Neutrophil (primary cell): ENCODE results near the gene EXOC6B.

Experiments
- H3K27ac ChIP-seq: fragments of 200-600 bp; sonication (generic); 2 replicates; pipeline ENCODE4 v1.5.1; 2016; ENCODE audit warnings: mild to moderate bottlenecking, moderate library complexity
- H3K27me3 ChIP-seq: fragments of 200-600 bp; sonication (generic); 2 replicates; pipeline ENCODE4 v1.6.0; 2016; ENCODE audit warnings: mild to moderate bottlenecking
- H3K36me3 ChIP-seq: fragments of 200-600 bp; sonication (generic); 2 replicates; pipeline ENCODE4 v1.5.1; 2017
- H3K4me1 ChIP-seq, 2 experiments: fragments of 200-600 bp in 1 of 2; sonication (generic) in 1 of 2; 1 replicate in 1 of 2; 2 replicates in 1 of 2; pipeline versions ENCODE4 v1.5.1 to v1.6.1; 2013 to 2016; ENCODE audit warnings: low read depth in 1 of 2, low read length in 1 of 2, mild to moderate bottlenecking in 1 of 2, moderate library complexity in 1 of 2; ENCODE audit not compliant: control insufficient read depth in 1 of 2, insufficient read depth in 1 of 2
- H3K4me3 ChIP-seq, 2 experiments: fragments of 200-600 bp in 1 of 2; sonication (generic) in 1 of 2; 1 replicate in 1 of 2; 2 replicates in 1 of 2; pipeline ENCODE4 v1.5.1; 2013 to 2016; ENCODE audit warnings: low read depth in 1 of 2, low read length in 1 of 2, mild to moderate bottlenecking in 1 of 2, moderate library complexity in 1 of 2
- H3K9me3 ChIP-seq: fragments of 200-600 bp; sonication (generic); 2 replicates; pipeline ENCODE4 v1.5.1; 2016
- CTCF ChIP-seq: fragments of 200-600 bp; sonication (generic); IDR thresholded peaks from 2 replicates; pipeline ENCODE4 v1.5.1; 2016; ENCODE audit warnings: antibody characterized with exemption

Gene EXOC6B

GRCh38 chr2:72583376-72583775 lies 242.5 kb downstream of the EXOC6B start:
- Histone ChIP-seq H3K9me3 (no peaks in the 10 kb centered on the region), H3K4me1 (no peaks in the 10 kb centered on the region), H3K27me3 (no peaks in the 10 kb centered on the region), H3K4me3 (no peak overlapping the region), H3K36me3 (no peaks in the 10 kb centered on the region), H3K27ac (no peak overlapping the region)
- no peak for TF ChIP-seq CTCF

- H3K27me3 ChIP-seq = no peaks in the 10 kb centered on the region
- H3K9me3 ChIP-seq = no peaks in the 10 kb centered on the region
- H3K36me3 ChIP-seq = no peaks in the 10 kb centered on the region
- TF ChIP-seq CTCF = no peak
- H3K27ac ChIP-seq = no peak overlapping the region
- no peak overlapping the region for H3K4me3 ChIP-seq
- no peaks in the 10 kb centered on the region for H3K4me1 ChIP-seq
Observed at GRCh38 chr2:72581560-72582181, 244.2 kb downstream of the EXOC6B start.

- no peak for TF ChIP-seq CTCF
- no peaks in the 10 kb centered on the region for H3K27me3 ChIP-seq
- H3K4me3 ChIP-seq = no peak overlapping the region
- H3K36me3 ChIP-seq = no peaks in the 10 kb centered on the region
- H3K9me3 ChIP-seq = no peaks in the 10 kb centered on the region
- H3K4me1 ChIP-seq = no peaks in the 10 kb centered on the region
- no peak overlapping the region for H3K27ac ChIP-seq
Observed at GRCh38 chr2:72579591-72580180, 246.1 kb downstream of the EXOC6B start.

- Histone ChIP-seq H3K27me3 (no peaks in the 10 kb centered on the region), H3K9me3 (no peaks in the 10 kb centered on the region), H3K4me1 (no peaks in the 10 kb centered on the region), H3K36me3 (no peaks in the 10 kb centered on the region), H3K4me3 (no peak overlapping the region), H3K27ac (no peak overlapping the region)
- no peak for TF ChIP-seq CTCF
Observed at GRCh38 chr2:72576861-72577260, 249.0 kb downstream of the EXOC6B start.

GRCh38 chr2:72576459-72576858 lies 249.4 kb downstream of the EXOC6B start:
- Histone ChIP-seq H3K27me3 (no peaks in the 10 kb centered on the region), H3K9me3 (no peaks in the 10 kb centered on the region), H3K36me3 (no peaks in the 10 kb centered on the region), H3K4me3 (no peak overlapping the region), H3K4me1 (no peaks in the 10 kb centered on the region), H3K27ac (no peak overlapping the region)
- TF ChIP-seq CTCF = no peak
